GM23338 (cell line): Measurements from ENCODE around the gene PHOX2B. TPM values are rescaled to one million over a fixed set of nuclear protein-coding genes. Genes with fewer than 3 reads are reported as not detected.

Experiments used
- CTCF ChIP-seq, 2 experiments: fragments of 200-600 bp in 1 of 2; sonication (generic) in 1 of 2; conservative IDR thresholded peaks; 2 replicates each; pipeline versions ENCODE4 v1.5.1 to v1.6.1; 2016 to 2017; ENCODE audit warnings: antibody characterized with exemption in 2 of 2, low read depth in 2 of 2, mild to moderate bottlenecking in 2 of 2, moderate library complexity in 1 of 2
- ETS1 ChIP-seq: IDR thresholded peaks from 2 replicates; pipeline ENCODE4 v1.6.1; 2016; ENCODE audit warnings: antibody characterized with exemption
- EZH2 ChIP-seq: fragments of 200-600 bp; sonication (generic); IDR thresholded peaks from one replicate; pipeline ENCODE4 v1.8.0; 2017; ENCODE audit warnings: antibody characterized with exemption, mild to moderate bottlenecking, low read depth; ENCODE audit not compliant: unreplicated experiment
- JUNB ChIP-seq: IDR thresholded peaks from one replicate; pipeline ENCODE4 v1.6.1; 2016; ENCODE audit warnings: antibody characterized with exemption; ENCODE audit not compliant: unreplicated experiment
- NANOG ChIP-seq: IDR thresholded peaks from 2 replicates; pipeline ENCODE4 v1.6.1; 2016; ENCODE audit warnings: antibody characterized with exemption, borderline replicate concordance
- POLR2AphosphoS5 ChIP-seq: IDR thresholded peaks from 2 replicates; pipeline ENCODE4 v1.6.1; 2016; ENCODE audit warnings: antibody characterized with exemption, low read depth
- ZNF462 ChIP-seq: fragments of 250-450 bp; sonication (Bioruptor Pico); IDR thresholded peaks from 2 replicates; pipeline ENCODE4 v1.5.0; 2020; ENCODE audit warnings: mild to moderate bottlenecking, moderate library complexity
- polyA plus RNA-seq: library from polyadenylated mRNA; unstranded; fragments of >200 nt; fragmentation: Nextera tagmentation; extraction: Ambion mirVana; gene quantifications from 2 replicates; pipeline ENCODE4 v1.2.1, GENCODE V29; 2016
- total RNA-seq: library from RNA; depleted of rRNA; stranded (reverse); fragments of >200 nt; shearing (Covaris generic); gene quantifications from 2 replicates; pipeline ENCODE4 v1.2.3, GENCODE V29; 2014

The PHOX2B gene
- total and polyA plus RNA-seq, 2 experiments from 2014 or later: not detected

GRCh38 chr4:41753942-41754341, 5.4 kb upstream of the PHOX2B start (continued):
- TF ChIP-seq ZNF462: no peak
- no peak for TF ChIP-seq JUNB
- no peak for TF ChIP-seq EZH2
- TF ChIP-seq NANOG: no peak
- no peak for TF ChIP-seq ETS1
- no peak for TF ChIP-seq POLR2AphosphoS5
- TF ChIP-seq CTCF (conservative IDR thresholded peaks at IDR 0.05; ENCODE audit: low read depth in 2 of 2): no peak
